ENCODE results near the gene AADAT.

DNA sequence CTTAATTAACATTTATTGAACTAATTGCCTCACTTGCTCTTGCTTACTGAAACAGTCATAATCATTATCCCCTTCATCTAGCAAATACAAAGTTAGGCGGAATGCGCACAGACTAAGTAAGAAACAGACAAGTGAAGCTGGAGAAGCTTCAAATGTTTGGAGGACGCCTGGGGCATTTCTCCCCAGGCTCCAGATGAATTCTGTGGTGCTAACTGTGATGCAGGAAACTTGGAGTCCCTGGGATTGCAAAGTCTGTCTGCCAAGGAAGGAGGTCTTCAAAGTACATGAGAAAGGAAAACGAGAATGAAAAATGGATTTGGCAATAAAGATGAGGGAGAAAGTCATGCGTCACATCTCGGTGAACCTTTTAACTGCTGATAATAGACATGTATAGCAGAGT lies 40.0 kb downstream of the AADAT start:
- TF ChIP-seq, protein P1, sequence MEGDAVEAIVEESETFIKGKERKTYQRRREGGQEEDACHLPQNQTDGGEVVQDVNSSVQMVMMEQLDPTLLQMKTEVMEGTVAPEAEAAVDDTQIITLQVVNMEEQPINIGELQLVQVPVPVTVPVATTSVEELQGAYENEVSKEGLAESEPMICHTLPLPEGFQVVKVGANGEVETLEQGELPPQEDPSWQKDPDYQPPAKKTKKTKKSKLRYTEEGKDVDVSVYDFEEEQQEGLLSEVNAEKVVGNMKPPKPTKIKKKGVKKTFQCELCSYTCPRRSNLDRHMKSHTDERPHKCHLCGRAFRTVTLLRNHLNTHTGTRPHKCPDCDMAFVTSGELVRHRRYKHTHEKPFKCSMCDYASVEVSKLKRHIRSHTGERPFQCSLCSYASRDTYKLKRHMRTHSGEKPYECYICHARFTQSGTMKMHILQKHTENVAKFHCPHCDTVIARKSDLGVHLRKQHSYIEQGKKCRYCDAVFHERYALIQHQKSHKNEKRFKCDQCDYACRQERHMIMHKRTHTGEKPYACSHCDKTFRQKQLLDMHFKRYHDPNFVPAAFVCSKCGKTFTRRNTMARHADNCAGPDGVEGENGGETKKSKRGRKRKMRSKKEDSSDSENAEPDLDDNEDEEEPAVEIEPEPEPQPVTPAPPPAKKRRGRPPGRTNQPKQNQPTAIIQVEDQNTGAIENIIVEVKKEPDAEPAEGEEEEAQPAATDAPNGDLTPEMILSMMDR (IDR thresholded peaks at IDR 0.05; ENCODE audit: low read depth, low read length, poor library complexity, severe bottlenecking), result no peak
- TF ChIP-seq EZH2phosphoT487 (IDR thresholded peaks at IDR 0.05; ENCODE audit: borderline replicate concordance, low read length), result no peak

Measured in DOHH2 (cell line).